Mammary epithelial cell (primary cell): ENCODE results near the gene EXD3.

Experiments used
- EZH2 ChIP-seq: IDR thresholded peaks from 2 replicates; pipeline ENCODE4 v1.6.1; 2012; ENCODE audit warnings: low read length, inconsistent platforms, borderline replicate concordance
- TF ChIP-seq, protein P1 (sequence below), 2 donors: IDR thresholded peaks in 1 of 2; conservative IDR thresholded peaks in 1 of 2; 2 replicates each; pipeline ENCODE4 v1.5.1; 2011 to 2012; ENCODE audit warnings: inconsistent platforms in 2 of 2, low read length in 2 of 2, mild to moderate bottlenecking in 2 of 2, control low read depth in 1 of 2, low read depth in 1 of 2; ENCODE audit not compliant: insufficient read depth in 1 of 2; ENCODE audit errors: extremely low read depth in 1 of 2

DNA sequence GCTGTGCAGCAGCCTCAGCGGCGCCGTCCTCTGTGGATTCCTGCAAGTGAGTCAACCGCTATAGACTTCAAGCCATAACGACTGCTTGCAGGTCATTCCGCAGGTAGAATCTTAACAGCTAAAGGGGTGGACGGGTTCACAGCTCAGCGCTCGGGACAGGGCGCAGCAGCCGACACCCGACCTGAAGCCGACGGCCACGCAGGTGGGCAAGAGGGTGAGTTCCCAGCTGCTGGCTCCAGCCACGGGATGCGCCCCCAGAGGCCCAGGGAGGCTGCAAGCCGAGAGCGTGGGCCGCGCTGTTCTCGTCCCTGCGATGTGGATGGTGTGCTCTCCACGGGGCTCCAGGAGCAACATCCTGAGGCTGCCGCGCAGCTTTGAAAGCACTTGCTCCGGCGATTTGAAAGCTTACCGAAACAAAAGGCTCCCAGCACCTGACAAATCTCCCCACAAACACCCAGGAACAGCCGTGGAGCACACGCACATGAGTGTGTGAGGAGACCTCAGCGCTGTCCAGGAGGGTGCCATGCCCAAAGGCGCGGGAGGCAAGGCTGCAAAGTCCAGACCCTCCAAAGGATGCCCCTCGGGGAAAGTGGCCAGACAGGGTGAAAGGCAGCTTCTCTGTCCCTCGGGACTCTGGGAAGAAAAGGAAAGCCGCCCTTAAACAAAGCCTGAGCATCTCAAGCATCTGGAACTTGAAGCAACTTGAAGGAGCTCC, 48.7 kb downstream of the EXD3 start:
- TF ChIP-seq, protein P1, sequence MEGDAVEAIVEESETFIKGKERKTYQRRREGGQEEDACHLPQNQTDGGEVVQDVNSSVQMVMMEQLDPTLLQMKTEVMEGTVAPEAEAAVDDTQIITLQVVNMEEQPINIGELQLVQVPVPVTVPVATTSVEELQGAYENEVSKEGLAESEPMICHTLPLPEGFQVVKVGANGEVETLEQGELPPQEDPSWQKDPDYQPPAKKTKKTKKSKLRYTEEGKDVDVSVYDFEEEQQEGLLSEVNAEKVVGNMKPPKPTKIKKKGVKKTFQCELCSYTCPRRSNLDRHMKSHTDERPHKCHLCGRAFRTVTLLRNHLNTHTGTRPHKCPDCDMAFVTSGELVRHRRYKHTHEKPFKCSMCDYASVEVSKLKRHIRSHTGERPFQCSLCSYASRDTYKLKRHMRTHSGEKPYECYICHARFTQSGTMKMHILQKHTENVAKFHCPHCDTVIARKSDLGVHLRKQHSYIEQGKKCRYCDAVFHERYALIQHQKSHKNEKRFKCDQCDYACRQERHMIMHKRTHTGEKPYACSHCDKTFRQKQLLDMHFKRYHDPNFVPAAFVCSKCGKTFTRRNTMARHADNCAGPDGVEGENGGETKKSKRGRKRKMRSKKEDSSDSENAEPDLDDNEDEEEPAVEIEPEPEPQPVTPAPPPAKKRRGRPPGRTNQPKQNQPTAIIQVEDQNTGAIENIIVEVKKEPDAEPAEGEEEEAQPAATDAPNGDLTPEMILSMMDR (conservative IDR thresholded peaks at IDR 0.05 in 1 of 2, IDR thresholded peaks at IDR 0.05 in 1 of 2; ENCODE audit: extremely low read depth in 1 of 2, insufficient read depth in 1 of 2, low read depth in 1 of 2, low read length in 2 of 2), result no peak
- no peak for TF ChIP-seq EZH2
